Ovary (tissue), 3 donors: ENCODE measurements around the gene CARD9.

Source experiments
- EP300 ChIP-seq: sonication (generic); formaldehyde crosslinking; IDR thresholded peaks from one replicate; pipeline ENCODE4 v1.6.1; 2017; ENCODE audit warnings: antibody characterized with exemption
- POLR2A ChIP-seq: fragments of 450-650 bp; IDR thresholded peaks from one replicate; pipeline ENCODE4 v1.6.1; 2017; ENCODE audit warnings: antibody characterized with exemption, mild to moderate bottlenecking, moderate library complexity
- TF ChIP-seq, protein P1 (sequence below), 3 donors: fragments of 450-650 bp in 2 of 3; fragments of 200-600 bp in 1 of 3; IDR thresholded peaks; one replicate each; pipeline versions ENCODE4 v1.5.1 to v1.8.0; 2016 to 2022; ENCODE audit warnings: antibody characterized with exemption in 3 of 3, mild to moderate bottlenecking in 1 of 3
- donor health status: DM: no; HTN: no; CAD: no.

- TF ChIP-seq, protein P1, sequence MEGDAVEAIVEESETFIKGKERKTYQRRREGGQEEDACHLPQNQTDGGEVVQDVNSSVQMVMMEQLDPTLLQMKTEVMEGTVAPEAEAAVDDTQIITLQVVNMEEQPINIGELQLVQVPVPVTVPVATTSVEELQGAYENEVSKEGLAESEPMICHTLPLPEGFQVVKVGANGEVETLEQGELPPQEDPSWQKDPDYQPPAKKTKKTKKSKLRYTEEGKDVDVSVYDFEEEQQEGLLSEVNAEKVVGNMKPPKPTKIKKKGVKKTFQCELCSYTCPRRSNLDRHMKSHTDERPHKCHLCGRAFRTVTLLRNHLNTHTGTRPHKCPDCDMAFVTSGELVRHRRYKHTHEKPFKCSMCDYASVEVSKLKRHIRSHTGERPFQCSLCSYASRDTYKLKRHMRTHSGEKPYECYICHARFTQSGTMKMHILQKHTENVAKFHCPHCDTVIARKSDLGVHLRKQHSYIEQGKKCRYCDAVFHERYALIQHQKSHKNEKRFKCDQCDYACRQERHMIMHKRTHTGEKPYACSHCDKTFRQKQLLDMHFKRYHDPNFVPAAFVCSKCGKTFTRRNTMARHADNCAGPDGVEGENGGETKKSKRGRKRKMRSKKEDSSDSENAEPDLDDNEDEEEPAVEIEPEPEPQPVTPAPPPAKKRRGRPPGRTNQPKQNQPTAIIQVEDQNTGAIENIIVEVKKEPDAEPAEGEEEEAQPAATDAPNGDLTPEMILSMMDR (IDR thresholded peaks at IDR 0.05): no peak
- TF ChIP-seq POLR2A (no peak), EP300 (no peak)
Measured at GRCh38 chr9:136402067-136402466, 28.6 kb upstream of the CARD9 start.
